Right forelimb (tissue), 1 donor: ENCODE results near the gene SSNA1.
A peak's percentile ranks its signal among the peaks of the same experiment; 100 is the strongest.

Experiments
- DNase-seq: peaks from one replicate; pipeline ENCODE4 v3.0.0-alpha.2; 2018

SSNA1 gene

GRCh38 chr9:137188490-137189296 lies at the start of gene SSNA1, which contains the start of gene ANAPC2:
Gene SSNA1 (plus strand): TSS chr9:137188676. CDS start chr9:137188727, 51 bp downstream.
Gene ANAPC2 (minus strand): TSS chr9:137188560. CDS start chr9:137188532, 28 bp downstream.
- peak; percentile 96 for DNase-seq

- peak; percentile 70 for DNase-seq
Observed at GRCh38 chr9:137138722-137139467, 49.6 kb upstream of the SSNA1 start, which contains the start of gene GRIN1. Gene GRIN1 (plus strand): TSS chr9:137139154. CDS start chr9:137139487, 333 bp downstream.

- no peak for DNase-seq
Observed at GRCh38 chr9:137139468-137140150, 48.9 kb upstream of the SSNA1 start.

- DNase-seq: no peak
Observed at GRCh38 chr9:137140151-137141012, 48.1 kb upstream of the SSNA1 start.

GRCh38 chr9:137141050-137141810 lies 47.2 kb upstream of the SSNA1 start:
- DNase-seq: no peak

- DNase-seq: no peak
Observed at GRCh38 chr9:137141976-137142936, 46.2 kb upstream of the SSNA1 start.

GRCh38 chr9:137143459-137143858 lies 45.0 kb upstream of the SSNA1 start:
- no peak for DNase-seq

- DNase-seq: no peak
Observed at GRCh38 chr9:137145731-137146526, 42.5 kb upstream of the SSNA1 start.

- DNase-seq: no peak
Observed at GRCh38 chr9:137146527-137146918, 42.0 kb upstream of the SSNA1 start.

GRCh38 chr9:137147091-137147792 lies 41.2 kb upstream of the SSNA1 start:
- no peak for DNase-seq

- no peak for DNase-seq
Observed at GRCh38 chr9:137147793-137148160, 40.7 kb upstream of the SSNA1 start.

GRCh38 chr9:137148242-137148641 lies 40.2 kb upstream of the SSNA1 start:
- DNase-seq: no peak

- no peak for DNase-seq
Observed at GRCh38 chr9:137148661-137149060, 39.8 kb upstream of the SSNA1 start.

GRCh38 chr9:137149363-137149762 lies 39.1 kb upstream of the SSNA1 start:
- no peak for DNase-seq

- no peak for DNase-seq
Observed at GRCh38 chr9:137149942-137150616, 38.4 kb upstream of the SSNA1 start.

- DNase-seq: no peak
Observed at GRCh38 chr9:137150617-137151457, 37.6 kb upstream of the SSNA1 start.

- DNase-seq: no peak
Observed at GRCh38 chr9:137152844-137153405, 35.6 kb upstream of the SSNA1 start.
